ENCODE measurements around the gene PCGF3. TPM values are rescaled to one million over a fixed set of nuclear protein-coding genes. Genes with fewer than 3 reads are reported as not detected.

The PCGF3 gene
- total RNA-seq (2021; ENCODE audit: unreplicated experiment) (66.3 TPM), Bru-seq, nascent RNA (percentile 70 among the genes with signal in this experiment), BruChase-seq, experiment 1, labeled RNA remaining after a 6-hour chase (percentile 88 among the genes with signal in this experiment), BruChase-seq, experiment 2, labeled RNA remaining after a 2-hour chase (percentile 86 among the genes with signal in this experiment)
- 53.8 and 62.5 TPM in 2 replicates for polyA plus RNA-seq (2012)
- long read RNA-seq, full-length matches to known transcripts = 35 of 66 reads
- long read RNA-seq, partial matches to known transcripts = 15 of 66 reads
- long read RNA-seq, other reads (novel, unspliced or antisense) = 16 of 66 reads

- intact Hi-C loops (cut with micrococcal nuclease) = no loop called here
- no peaks in the 10 kb centered on the region for H3K9me3 ChIP-seq (ENCODE audit: control insufficient read depth in 1 of 2, insufficient read depth in 1 of 2, low read depth in 1 of 2, low read length in 2 of 2)
- peaks cover 3 to 9% of the 10 kb centered on the region in 2 experiments; a peak in 3 of 4 replicates for H3K4me1 ChIP-seq (ENCODE audit: control insufficient read depth in 1 of 2, insufficient read depth in 2 of 2, low read length in 2 of 2)
- TF ChIP-seq EZH2 (IDR thresholded peaks at IDR 0.05) (no peak), MAX (IDR thresholded peaks at IDR 0.05) (no peak), EGR1 (IDR thresholded peaks at IDR 0.05; ENCODE audit: low read depth) (peak; percentile 64; the same call in 1 of the 2 replicates), SRF (IDR thresholded peaks at IDR 0.05; ENCODE audit: low read depth) (no peak), ELF1 (IDR thresholded peaks at IDR 0.05; ENCODE audit: borderline replicate concordance, low read depth) (no peak), JUND (IDR thresholded peaks at IDR 0.05) (no peak), TCF7L2 (IDR thresholded peaks at IDR 0.05; ENCODE audit: borderline replicate concordance, extremely low read depth, insufficient read depth, insufficient read length) (no peak), FOSL1 (IDR thresholded peaks at IDR 0.05; ENCODE audit: low read depth) (no peak), SP1 (IDR thresholded peaks at IDR 0.05; ENCODE audit: low read depth) (no peak), ZFX (IDR thresholded peaks at IDR 0.05) (peak; percentile 93), SIN3A (IDR thresholded peaks at IDR 0.05; ENCODE audit: low read depth) (no peak), POLR2AphosphoS5 (IDR thresholded peaks at IDR 0.05; ENCODE audit: low read depth, low read length) (peak; percentile 63), ATF3 (IDR thresholded peaks at IDR 0.05) (no peak), CBX3 (IDR thresholded peaks at IDR 0.05; ENCODE audit: low read depth) (no peak), POLR2A (IDR thresholded peaks at IDR 0.05; ENCODE audit: borderline replicate concordance, extremely low read depth, insufficient read depth, insufficient read length) (peak; percentile 48), YY1 (IDR thresholded peaks at IDR 0.05; ENCODE audit: extremely low read depth, insufficient replicate concordance, low read depth, low read length) (no peak)
- H2AFZ ChIP-seq (ENCODE audit: low read depth, low read length, poor library complexity, severe bottlenecking) = peak within 1 kb of the TSS; percentile 61
- no peaks in the 10 kb centered on the region for H3K9me2 ChIP-seq (ENCODE audit: insufficient read depth)
- no peaks in the 10 kb centered on the region for H3K27me3 ChIP-seq (ENCODE audit: insufficient read depth, low read length)
- peaks cover 42% of the 10 kb centered on the region for H3K79me2 ChIP-seq (ENCODE audit: insufficient read depth, low read length)
- H3K4me3 ChIP-seq (replicated peaks in 1 of 2; ENCODE audit: low read depth in 1 of 2, low read length in 2 of 2) = peak within 1 kb of the TSS; percentile 88 to 93
- RAD21 ChIA-PET (ENCODE audit: low non-redundant PET in 1 of 2, low total read pairs in 2 of 2, uncharacterized antibody in 2 of 2, unreplicated experiment in 2 of 2) = no interaction called here
- BruUV-seq (replicated peaks) = no TSS peak
- H3K36me3 ChIP-seq (ENCODE audit: control insufficient read depth in 1 of 2, insufficient read depth in 2 of 2, low read length in 2 of 2) = no peaks in the 10 kb centered on the region
- DNase-seq (ENCODE audit: low read depth, low spot score) (peak; percentile 85), ATAC-seq (peak; percentile 97)
- H3K27ac ChIP-seq (ENCODE audit: low read depth, low read length) = peak within 1 kb of the TSS; percentile 98
- peak within 1 kb of the TSS; percentile 85 for H3K4me2 ChIP-seq (ENCODE audit: low read length)
- CTCF ChIA-PET = no interaction called here
- peak within 1 kb of the TSS; percentile 99 for H3K9ac ChIP-seq (ENCODE audit: low read length)
- POLR2A ChIA-PET = no interaction called here
- H4K20me1 ChIP-seq (ENCODE audit: insufficient read depth) = no peaks in the 10 kb centered on the region
These were observed at the start of gene PCGF3 for GRCh38 chr4:705278-706082. Gene PCGF3, plus strand, starts transcription at chr4:705832. Its CDS starts 27,849 bp downstream, at chr4:733681.
